Hematopoietic multipotent progenitor cell treated with erythropoietin and hydrocortisone succinate and interleukin-3 and kit ligand, for 17 days (in vitro differentiated cells): ENCODE measurements around the gene PTPN23.
A peak's percentile ranks its signal among the peaks of the same experiment; 100 is the strongest.

Source experiments
- DNase-seq: peaks from one replicate; pipeline ENCODE4 v3.0.0-alpha.2; 2015; ENCODE audit warnings: low spot score

Gene PTPN23

GRCh38 chr3:47419083-47420043 is 38.5 kb downstream of the PTPN23 start:
- DNase-seq: no peak

DNA sequence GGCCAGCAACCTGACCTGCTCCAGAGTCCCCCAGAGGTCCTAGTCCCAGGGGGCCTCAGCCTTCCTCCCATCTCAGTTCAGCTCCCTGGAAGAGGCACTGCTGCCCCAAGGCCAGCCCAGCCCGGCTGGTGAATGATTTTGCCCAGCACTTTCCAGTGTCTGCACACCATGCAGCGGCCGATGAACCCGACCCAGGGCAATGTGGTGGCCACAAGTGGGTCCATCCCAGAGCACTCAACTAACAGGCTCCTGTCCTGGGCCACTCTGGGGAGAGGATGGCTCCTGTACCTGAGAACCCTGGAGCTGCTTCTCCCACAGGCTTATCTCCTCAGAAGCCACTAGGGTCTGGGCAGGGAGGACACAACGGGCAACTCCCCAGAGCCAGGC is 39.2 kb downstream of the PTPN23 start:
- no peak for DNase-seq

GRCh38 chr3:47420511-47421484 is 40.0 kb downstream of the PTPN23 start:
- DNase-seq: peak; percentile 88

- DNase-seq: no peak
These were observed 41.2 kb downstream of the PTPN23 start for GRCh38 chr3:47421741-47422649.

DNA sequence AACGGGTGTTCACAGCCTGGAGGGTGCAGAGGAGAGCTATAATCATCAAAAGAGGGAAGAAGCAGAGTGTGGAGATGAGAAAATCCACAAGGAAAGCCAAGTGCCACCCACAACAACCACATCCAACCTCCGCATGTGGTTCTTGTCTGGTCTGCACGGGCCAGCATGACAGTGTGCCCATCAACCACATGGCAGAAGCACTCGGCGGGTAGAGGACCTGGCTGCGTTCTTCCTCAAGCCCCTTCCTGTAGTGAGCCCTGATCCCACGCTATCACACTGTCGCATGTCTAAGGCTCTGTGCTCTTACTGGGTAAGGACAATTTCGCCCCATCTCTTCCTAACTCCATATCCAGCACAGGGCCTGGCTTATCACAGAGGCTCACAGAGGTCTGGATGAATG is 41.9 kb downstream of the PTPN23 start:
- no peak for DNase-seq

DNA sequence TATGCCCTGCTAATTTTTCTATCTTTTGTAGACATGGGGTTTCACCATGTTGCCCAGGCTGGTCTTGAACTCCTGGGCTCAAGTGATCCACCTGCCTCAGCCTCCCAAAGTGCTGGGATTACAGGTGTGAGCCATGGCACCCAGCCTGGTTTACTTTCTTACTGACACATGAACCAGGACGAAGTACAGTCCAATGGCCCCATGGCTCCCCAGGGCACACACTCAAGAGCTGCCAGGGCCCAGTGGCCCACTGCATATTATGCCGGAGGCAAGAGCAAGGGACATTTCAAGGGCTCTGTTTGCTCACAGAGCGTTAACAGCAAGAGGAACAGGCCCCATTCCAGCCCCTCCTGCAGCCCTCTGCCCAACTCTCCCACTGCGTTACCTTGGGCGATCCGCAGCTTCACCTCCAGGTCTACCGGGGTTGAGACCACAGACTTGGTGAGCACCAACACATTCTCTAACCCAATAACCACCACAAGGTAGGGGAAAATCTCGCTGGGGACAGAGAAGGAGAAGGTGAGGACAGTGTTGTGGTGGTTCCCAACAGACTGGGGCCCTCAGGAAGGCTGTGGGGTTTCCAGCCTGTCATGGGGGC is 42.8 kb downstream of the PTPN23 start:
- no peak for DNase-seq

DNA sequence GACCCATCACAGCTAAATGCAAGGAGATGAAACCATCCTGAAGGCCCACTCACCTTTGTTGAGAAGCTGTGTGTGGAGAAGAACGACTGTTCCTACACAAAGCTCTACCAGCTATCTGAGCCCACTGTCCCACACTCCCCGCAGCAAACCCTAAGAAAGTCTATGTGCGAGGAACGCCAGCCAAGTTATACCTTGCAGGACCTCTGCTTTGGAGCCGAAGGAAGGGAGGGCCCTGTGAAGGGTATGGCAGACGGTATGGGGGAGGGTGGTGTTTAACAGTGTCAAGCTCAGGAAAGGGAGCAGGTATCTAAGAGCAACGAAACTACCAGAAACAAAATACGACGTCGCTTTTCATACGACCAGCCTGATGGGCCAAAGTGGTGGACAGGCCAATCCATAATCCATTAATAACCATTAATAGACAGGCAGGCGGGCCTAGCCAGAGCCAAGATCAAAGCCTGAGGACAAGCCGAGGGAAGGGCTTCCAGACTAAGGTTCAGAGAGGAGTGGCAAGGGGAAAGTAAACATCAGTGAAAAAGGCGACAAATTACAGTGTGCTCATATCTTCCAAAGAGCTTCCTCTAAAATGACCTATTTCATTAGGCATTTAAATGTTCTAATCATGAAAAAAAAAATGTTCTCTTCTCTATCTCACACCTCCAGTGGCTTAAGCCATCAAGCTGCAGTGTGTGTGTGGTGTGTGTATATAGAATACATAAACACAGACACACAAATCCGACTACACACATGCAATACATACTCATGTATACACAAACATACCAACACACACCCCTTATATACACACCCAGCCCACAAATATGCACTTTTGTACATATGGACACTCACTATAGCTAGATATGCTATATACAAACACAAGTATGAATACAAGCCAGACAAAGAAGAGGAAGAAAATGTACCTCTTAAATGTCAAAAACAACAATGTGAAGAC is 43.9 kb downstream of the PTPN23 start:
- no peak for DNase-seq

- no peak for DNase-seq
These were observed 44.6 kb downstream of the PTPN23 start for GRCh38 chr3:47425383-47425778.

DNA sequence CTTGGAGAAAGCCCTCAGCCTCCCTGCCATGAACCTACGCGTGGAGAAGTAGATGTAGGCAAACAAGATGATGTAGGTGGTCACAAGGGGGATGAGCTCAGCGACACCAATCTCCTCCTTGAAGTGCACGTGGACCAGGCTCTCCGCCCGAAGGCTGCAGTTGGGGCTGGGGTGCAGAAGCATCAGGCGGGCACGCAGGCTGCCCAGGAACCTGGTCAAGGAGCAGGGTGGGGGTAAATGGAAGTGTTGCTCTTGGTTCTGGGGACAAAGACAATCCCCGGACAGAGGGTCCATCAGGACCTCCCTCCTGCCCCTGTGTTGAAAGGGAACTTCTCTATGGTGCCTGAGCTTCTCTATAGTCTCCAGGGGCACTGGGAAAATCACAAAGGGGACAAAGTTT is 45.1 kb downstream of the PTPN23 start:
- DNase-seq: no peak

DNA sequence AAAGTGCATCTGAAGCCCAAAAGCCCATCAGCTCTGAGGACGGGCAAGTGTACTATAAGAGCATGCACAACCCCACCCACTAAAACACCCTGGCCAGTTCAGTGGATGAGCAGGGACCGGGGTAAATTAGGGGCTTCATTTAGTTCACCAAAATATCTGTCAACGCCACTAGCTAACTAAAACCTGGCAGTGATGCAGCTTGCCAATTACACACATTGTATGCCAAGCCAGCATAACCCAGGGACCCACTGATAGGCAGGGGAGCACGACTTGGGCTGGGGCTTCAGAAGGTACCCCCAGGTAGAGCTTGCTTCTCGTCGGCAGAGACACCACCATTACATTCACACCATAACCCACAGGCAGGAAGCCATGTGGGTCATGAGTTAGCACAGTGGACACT is 47.0 kb downstream of the PTPN23 start:
- DNase-seq: no peak

- no peak for DNase-seq
These were observed 47.8 kb downstream of the PTPN23 start for GRCh38 chr3:47428662-47429061.

DNA sequence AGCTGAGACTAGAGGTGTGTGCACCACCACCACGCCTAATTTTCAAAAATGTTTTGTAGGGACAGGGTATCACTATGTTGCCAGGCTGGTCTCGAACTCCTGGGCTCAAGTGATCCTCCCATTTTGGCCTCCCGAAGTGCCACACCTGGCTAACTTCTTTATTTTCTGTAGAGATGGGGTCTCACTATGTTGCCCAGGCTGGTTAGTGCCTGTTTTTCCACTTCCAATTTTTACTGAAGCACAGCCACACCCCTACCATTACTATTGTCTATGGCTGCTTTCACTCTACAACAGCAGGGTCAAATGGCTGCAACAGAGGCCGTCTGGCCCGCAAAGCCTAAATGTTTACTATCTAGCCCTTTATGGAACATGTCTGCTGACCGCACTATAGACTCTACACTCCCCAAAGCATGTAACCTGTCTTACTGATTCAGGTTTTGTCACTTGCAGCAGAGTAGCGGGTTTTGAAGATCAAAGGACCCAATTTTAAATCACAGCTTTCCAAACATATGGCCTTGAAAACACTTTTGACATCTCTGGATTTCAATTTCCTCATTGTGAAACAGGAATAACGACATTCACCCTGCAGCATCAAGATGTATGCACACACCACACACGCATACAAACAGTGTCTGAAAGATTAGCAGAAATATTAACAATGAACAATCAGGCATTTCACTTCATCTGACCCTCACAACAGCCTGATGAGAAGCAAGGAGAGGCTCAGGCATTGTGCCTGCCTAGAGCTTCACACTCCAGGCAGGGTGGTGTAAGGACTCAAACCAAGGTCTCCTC is 48.9 kb downstream of the PTPN23 start:
- no peak for DNase-seq

DNA sequence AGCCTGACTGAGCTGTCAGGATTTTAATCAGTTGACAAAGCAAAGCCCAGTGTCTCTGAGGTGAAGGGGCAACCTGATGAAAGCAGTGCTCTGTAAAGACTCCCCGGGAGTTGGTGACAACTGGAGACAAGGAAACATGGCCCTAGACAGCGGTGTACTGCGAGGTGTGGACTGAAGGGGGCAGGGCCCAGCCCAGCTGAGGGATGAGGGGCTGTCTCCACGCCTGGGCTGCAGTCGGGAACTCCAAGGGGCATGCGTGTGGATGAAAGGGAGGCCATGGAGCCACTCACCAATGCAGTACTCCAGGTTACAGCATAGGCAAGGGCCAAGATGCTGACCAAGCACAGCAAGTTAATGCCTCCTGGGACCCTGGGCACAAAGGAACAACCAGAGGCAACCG is 49.8 kb downstream of the PTPN23 start:
- no peak for DNase-seq

- DNase-seq: no peak
These were observed 50.4 kb downstream of the PTPN23 start for GRCh38 chr3:47431225-47431624.

GRCh38 chr3:47432673-47433072 is 51.9 kb downstream of the PTPN23 start:
- DNase-seq: no peak

- DNase-seq: no peak
These were observed 53.0 kb downstream of the PTPN23 start for GRCh38 chr3:47433796-47434195.

DNA sequence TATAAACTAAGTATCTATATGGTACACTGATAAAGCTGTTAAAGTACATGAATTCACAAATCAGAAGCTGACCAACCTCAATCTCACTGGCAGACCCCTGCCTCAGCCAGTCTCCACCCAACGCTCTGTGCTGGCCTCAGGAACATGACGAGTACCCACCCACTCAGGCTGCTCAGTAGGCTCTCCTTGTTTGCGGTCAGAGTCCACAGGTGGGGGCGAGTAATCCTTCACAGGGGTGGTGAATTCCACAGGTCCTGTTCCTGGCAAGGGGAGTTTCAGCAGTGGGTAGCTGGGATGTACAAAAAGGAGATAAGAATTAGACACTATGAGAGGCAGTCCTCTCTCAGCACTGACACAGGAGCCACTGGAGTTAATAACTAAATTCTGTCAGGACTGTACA is 54.0 kb downstream of the PTPN23 start:
- DNase-seq: no peak

- DNase-seq: no peak
These were observed 55.4 kb downstream of the PTPN23 start for GRCh38 chr3:47436180-47436579.

DNA sequence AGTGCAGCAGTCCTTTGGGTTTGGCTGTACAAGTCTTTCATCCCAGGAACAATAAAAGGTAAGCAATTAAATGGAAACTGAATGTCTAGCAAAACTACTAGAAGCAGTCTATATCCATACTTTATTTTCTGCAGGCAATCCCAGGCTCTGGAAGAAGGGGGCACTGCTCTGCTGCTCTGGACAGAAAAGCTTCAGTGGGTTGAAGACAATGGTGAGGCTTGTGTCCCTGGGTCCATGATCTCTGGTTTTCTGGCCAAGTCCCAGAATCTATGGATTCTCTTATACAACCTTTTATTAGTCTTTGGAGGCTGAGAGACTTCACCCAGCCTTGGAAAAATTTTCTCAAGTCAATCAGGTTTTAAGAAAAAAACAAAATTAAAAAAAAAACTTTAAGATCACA is 59.3 kb downstream of the PTPN23 start:
- DNase-seq: no peak
